AG04449 (cell line): ENCODE data around the gene ZNF280A.

ENCODE experiments used
- CTCF ChIA-PET: fragments of 350-600 bp; formaldehyde crosslinking; extraction: SDS; loops from one replicate; lab custom pipeline; 2021; ENCODE audit warnings: antibody characterized with exemption; lab: Yijun Ruan, JAX
- POLR2A ChIA-PET: fragments of 400-600, 350-600 bp; formaldehyde crosslinking; extraction: SDS; loops from one replicate; lab custom pipeline; 2020; ENCODE audit warnings: antibody characterized with exemption, inconsistent platforms; lab: Yijun Ruan, JAX
- DNase-seq: peaks from one replicate; pipeline ENCODE4 v3.0.0-alpha.2; 2010; ENCODE audit warnings: low read depth, low spot score
- H3K4me3 ChIP-seq: 2 replicates; pipeline ENCODE4 v1.5.1; 2011; ENCODE audit warnings: low read depth, mild to moderate bottlenecking, control low read depth, low read length
- TF ChIP-seq, protein P1 (sequence below): IDR thresholded peaks from one replicate; pipeline ENCODE4 v1.5.1; 2011; ENCODE audit warnings: mild to moderate bottlenecking, moderate library complexity, low read length, control low read depth, inconsistent platforms; ENCODE audit not compliant: insufficient read depth; ENCODE audit errors: missing control alignments

Gene ZNF280A

GRCh38 chr22:22553141-22553540 lies 33.1 kb upstream of the ZNF280A start:
- no peak for DNase-seq
- no peak overlapping the region for H3K4me3 ChIP-seq
- ChIA-PET CTCF (no interaction called here), POLR2A (no interaction called here)
- TF ChIP-seq, protein P1, sequence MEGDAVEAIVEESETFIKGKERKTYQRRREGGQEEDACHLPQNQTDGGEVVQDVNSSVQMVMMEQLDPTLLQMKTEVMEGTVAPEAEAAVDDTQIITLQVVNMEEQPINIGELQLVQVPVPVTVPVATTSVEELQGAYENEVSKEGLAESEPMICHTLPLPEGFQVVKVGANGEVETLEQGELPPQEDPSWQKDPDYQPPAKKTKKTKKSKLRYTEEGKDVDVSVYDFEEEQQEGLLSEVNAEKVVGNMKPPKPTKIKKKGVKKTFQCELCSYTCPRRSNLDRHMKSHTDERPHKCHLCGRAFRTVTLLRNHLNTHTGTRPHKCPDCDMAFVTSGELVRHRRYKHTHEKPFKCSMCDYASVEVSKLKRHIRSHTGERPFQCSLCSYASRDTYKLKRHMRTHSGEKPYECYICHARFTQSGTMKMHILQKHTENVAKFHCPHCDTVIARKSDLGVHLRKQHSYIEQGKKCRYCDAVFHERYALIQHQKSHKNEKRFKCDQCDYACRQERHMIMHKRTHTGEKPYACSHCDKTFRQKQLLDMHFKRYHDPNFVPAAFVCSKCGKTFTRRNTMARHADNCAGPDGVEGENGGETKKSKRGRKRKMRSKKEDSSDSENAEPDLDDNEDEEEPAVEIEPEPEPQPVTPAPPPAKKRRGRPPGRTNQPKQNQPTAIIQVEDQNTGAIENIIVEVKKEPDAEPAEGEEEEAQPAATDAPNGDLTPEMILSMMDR: no peak

DNA sequence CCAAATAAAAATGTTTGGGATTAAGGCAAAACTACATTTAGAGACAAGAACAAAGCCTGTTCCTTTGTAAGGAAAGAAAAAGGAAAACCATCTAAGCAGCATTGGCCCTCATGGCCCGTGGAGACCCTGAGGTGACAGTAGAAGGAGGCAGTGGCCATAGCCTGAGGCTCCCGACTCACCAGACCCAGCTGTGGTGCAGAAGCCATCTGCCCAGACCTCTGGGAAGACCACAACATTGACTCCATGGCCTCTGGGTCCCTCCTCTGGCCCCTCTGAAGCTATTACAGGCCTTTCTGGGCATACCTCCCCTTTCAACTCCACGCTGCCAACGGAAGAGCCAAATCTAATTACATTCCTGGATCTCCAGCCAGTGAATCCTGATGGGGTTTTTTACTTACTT lies 32.6 kb upstream of the ZNF280A start:
- H3K4me3 ChIP-seq: no peak overlapping the region
- CTCF ChIA-PET: no interaction called here
- POLR2A ChIA-PET: no interaction called here
- no peak for DNase-seq
- TF ChIP-seq, protein P1: no peak

GRCh38 chr22:22550789-22551434 lies 30.8 kb upstream of the ZNF280A start:
- H3K4me3 ChIP-seq: no peak overlapping the region
- ChIA-PET CTCF (no interaction called here), POLR2A (no interaction called here)
- DNase-seq: no peak
- TF ChIP-seq, protein P1: no peak

GRCh38 chr22:22548910-22549309 lies 28.8 kb upstream of the ZNF280A start:
- no peak for DNase-seq
- H3K4me3 ChIP-seq: no peak overlapping the region
- TF ChIP-seq, protein P1: no peak
- ChIA-PET CTCF (no interaction called here), POLR2A (no interaction called here)

- H3K4me3 ChIP-seq: no peak overlapping the region
- ChIA-PET CTCF (no interaction called here), POLR2A (no interaction called here)
- TF ChIP-seq, protein P1: no peak
- no peak for DNase-seq
Observed at GRCh38 chr22:22548317-22548716, 28.2 kb upstream of the ZNF280A start.

GRCh38 chr22:22547692-22548300 lies 27.7 kb upstream of the ZNF280A start:
- H3K4me3 ChIP-seq: no peak overlapping the region
- TF ChIP-seq, protein P1: no peak
- POLR2A ChIA-PET: no interaction called here
- no peak for DNase-seq
- CTCF ChIA-PET: no interaction called here
